NCI-H146 treated with DMSO at 0.1 percent for 48 hours (cell line): ENCODE measurements around the gene UBAP1.
A peak's percentile ranks its signal among the peaks of the same experiment; 100 is the strongest.
"Not testable (repeated sequence)": the region's sequence is repeated elsewhere in the genome, so short reads cannot be mapped to it uniquely, and the experiment has no call there.

ENCODE experiments used
- DNase-seq: peaks from one replicate; lab custom pipeline; 2025; ENCODE audit not compliant: unreplicated experiment; lab: John Stamatoyannopoulos, UW

UBAP1 gene

DNA sequence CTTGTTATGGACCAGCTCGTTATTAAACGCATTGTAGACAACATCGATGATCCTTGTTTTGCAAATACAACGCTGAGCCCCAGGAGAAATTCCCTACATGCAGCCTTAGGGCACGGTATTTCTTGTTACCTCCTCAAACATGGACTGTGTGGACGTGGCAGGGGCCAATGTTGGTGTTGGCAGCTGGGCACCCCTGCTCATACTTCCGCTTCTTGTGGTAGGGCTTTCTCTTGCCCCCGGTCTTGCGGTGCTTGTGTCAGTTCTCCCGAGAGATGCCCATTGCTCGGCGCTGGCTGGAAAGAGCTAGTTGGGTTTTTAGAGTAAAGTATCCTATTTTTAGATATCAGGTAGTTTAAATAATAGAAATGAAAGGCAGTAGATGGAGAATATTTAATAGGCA, 45.5 kb downstream of the UBAP1 start:
- no peak for DNase-seq

DNA sequence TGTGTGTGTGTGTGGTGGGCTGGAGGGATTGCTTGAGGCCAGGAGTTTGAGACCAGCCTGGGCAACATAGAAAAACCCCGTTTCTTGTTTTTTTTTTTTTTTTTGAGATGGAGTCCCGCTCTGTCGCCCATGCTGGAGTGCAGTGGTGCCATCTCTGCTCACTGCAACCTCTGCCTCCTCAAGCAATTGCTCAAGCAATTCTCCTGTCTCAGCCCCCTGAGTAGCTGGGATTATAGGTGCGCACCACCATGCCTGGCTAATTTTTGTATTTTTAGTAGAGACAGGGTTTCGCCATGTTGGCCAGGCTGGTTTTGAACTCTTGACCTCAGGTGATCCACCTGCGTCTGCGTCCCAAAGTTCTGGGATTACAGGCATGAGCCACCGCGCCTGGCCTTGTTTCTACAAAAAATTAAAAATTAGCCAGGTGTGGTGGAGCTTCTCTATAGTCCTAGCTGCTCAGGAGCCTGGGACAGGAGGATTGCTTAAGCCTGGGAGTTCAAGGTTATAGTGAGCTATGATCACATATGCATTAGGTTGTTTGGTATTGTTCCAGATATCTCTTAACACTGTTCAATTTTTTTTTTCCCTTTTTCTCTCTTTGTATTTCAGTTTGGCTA, 47.4 kb downstream of the UBAP1 start:
- DNase-seq: not testable (repeated sequence)

DNA sequence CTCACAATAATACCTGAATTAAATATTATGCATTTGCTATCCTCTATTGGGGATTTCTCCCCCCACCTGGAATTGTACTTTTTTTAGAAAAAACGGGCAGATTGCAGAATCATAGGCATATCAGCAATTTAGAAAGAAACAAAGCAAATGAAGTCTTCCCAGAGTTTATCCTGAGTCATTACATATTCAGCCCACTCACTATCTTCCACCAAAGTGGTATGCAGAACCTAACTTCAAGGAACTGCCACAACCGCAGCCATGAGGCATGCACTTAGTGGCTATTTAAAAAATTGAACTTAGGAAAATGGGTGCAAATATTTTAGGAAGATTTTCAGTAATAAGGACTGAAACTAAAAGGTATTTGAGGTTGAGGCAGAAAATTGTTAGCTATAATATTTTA, 48.6 kb downstream of the UBAP1 start:
- no peak for DNase-seq

DNA sequence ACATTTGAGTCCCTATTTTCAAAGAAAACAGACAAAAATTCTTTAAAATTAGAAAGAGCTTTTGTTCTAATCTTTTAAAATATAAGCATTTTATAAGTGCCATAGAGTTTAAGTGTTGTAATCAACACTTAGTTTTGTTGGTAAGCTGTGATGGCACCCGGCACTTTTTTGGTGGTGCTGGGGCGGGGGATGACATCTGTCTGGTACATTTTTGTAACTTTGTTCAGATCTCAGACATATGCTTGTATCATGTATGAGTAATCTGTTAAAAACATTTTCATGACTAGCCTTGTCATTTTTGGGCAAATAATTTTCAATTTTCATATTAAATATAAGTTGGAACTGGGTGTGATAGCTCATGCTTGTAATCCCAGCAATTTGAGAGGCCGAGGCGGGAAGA, 51.7 kb downstream of the UBAP1 start:
- DNase-seq: no peak

DNA sequence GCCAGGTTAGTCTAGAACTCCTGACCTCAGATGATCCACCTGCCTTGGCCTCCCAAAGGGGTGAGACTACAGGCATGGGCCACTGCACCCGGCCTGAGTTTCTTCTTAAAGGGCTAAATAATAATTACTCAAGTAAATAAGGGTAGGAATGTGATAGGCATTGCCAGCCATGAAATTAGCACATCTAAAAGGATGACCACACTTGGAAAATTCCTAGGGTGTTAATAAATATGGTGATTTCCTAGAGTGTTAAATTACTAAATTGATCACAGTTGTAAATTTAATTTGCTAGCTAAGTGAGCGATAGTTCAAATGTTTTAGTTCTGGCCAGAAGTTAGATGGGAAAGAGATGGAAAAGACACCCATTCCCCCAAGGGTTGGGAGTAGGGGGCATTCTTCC, 53.4 kb downstream of the UBAP1 start:
- DNase-seq: no peak

DNA sequence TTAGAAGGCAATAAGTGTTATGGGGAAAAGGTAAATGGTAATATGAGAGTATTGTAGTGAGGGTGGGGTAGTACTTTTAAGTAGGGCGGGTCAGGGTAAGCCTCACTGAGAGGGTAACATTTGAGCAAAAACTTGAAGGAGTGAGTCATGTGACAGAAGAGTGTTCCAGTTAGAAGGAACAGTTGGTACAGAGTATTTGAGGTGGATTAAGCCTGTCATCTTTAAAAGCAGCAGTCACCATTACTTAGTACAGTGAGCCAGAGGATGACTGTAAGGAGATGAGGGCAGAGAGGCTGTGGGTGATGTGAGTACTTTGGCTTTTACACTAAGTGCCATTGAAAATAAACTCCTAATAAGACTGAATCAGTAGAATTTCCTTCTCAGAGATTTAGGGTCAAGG, 54.8 kb downstream of the UBAP1 start:
- no peak for DNase-seq

DNA sequence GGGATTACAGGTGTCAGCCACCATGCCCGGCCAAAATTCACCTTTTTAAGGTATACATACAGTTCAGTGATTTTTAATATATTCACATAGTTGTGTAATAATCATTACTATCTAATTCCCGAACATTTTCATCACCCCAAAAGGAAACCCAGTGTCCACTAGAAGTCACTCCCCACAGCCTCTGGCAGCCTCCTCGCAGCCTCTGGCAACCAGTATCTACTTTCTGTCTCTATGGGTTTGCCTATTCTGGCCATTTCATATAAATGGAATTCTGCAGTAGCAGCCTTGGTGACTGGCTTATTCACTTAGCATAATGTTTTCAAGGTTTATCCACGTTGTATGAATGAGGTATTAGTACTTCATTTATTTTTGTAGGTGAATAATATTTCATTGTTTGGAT, 59.0 kb downstream of the UBAP1 start:
- DNase-seq: no peak

DNA sequence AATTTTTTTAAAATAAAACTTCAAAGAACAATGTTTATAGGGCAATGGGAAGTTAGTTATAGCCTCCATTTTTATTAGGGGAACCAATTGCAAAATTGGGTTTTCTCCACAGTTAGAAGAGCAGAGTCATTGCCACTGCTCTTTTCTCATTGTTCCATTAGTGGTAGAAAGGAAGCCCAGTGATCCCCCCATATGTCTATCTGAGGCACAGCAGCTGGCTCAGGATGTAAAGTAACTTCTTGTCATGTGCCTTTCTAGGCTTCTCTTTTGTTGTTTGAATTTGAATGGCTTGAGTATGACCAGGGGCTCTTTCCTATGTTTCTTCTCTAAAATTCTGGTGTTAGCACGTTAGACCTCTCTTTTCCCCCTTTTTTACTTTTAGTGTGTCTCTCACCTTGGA, 61.2 kb downstream of the UBAP1 start:
- no peak for DNase-seq

DNA sequence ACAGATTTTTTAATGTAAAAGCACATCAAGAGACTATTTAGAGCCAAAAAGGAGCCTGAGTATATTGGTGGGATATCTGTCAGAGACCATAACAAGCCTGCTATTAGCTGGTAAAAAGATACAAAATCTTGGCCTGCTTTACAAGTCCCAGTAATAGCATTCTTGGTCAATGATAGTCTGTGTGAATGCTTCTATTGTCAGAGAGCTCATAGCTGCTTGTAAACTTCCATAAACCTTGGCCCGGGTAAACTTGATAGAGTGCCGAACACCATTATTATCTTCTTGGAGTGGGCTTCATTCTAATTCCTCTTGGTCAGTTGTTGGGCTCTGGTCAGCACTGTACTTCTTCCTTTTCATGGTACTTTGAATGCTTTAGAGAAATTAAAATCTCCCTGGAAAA, 64.0 kb downstream of the UBAP1 start:
- no peak for DNase-seq

DNA sequence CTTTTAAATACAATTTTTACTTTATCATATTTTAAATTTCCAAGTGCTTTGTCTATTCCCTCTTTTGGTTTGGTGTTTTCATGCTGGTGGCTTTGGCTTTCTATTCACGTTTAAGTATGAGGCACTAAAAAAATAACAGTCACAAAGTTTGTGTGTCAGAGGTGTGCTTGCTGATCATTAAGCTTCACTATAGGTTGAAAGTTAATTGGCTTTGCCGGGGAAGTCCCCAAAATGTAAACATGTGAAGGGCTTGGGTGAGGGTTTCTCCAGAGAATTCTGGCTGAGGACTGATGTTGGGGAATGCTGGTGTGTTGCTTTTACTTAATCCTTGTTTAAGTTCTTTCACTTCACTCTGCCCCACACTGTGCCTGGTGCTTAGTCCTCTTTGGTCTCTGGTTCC, 66.4 kb downstream of the UBAP1 start:
- DNase-seq: not testable (repeated sequence)

DNA sequence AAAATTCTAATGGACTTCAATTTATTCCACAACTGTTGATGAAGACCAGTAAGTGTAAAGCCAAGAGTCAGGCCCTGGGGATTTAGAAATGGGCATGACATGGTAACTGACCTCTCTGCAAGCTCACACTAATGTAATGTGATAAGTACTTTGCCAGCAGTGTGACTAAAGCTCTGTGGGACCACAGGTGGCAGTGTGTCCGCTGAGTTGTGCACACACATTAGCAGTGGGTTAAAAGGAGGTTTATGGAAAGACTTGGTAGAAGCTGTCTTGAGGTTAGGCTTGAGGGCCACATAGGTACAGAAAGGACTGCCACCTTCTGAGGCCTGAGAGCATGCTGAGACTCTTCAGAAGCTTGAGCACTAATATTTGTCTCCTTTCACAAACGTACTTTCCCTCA, 67.6 kb downstream of the UBAP1 start:
- no peak for DNase-seq

DNA sequence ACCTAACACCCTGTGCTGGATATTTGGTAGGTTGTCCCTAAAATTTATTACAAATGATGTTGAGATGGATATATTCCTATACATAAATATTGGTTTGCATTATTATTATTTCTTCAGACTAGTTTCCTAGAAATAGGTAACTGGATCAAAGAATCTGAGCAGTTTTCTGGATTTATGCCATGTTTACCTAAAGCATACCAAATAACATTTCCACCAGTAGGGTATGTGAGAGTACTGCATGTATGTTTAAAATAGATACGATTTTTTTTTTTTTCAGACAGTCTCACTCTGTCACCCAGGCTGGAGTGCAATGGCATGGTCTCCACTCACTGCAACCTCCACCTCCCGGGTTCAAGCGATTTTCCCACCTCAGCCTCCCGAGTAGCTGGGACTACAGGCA, 68.9 kb downstream of the UBAP1 start:
- DNase-seq: not testable (repeated sequence)

DNA sequence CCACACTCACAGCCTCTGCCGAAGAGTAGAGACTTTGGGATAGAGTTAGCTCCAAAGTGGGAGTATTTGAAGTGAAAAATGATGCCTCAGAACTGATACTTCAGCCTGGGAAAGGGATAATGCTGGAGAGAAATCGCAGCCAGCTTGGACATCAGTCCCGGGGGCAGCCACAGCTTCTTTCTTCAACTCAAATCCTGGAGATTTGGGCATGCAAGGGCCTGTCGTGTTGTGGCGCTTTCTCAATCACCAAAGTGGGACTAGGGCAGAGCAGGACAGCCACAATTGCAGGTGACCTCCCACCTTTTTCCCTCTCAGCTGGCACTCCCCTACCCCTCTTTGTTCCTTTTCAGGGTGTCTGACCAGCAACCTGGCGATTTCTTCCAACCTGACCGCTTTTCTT, 70.4 kb downstream of the UBAP1 start:
- no peak for DNase-seq

DNA sequence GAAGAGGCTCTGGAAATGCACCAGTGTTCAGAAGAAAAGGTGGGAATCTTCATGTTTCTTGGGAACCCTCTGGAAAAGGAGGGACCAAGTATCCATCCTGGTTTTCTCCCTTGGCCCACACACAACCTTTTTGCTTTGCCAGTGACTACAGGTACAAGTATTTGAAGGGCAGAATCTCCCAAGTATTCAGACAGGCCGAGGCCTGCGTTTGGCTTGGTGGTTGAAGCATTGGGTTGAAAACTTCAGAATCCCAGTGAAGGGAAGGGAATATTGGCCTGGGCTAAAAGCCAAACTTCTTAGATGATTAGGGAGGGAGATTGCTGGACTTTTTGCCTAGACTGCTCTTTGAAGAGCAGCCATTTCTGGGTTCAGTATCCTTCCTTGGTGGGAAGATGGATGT, 71.9 kb downstream of the UBAP1 start:
- no peak for DNase-seq

DNA sequence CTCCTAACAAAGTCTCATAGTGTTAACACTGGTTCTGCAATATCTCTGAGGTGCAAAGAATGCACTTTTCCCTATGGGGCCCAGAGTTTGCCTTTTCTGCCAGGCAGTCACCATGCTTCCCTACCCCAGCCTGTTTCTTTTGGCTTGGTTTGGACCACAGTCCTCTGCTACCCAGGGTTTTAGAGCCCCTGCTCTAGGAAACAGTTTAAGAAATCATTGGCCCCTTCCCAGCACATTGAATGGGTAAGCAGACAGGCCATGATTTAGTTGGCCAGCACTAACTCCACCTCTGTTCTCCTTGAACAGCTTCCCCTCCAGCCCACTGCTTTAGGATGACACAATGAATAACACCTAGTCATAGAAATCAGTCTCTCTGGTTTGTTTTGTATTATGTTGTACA, 73.2 kb downstream of the UBAP1 start:
- DNase-seq: no peak

DNA sequence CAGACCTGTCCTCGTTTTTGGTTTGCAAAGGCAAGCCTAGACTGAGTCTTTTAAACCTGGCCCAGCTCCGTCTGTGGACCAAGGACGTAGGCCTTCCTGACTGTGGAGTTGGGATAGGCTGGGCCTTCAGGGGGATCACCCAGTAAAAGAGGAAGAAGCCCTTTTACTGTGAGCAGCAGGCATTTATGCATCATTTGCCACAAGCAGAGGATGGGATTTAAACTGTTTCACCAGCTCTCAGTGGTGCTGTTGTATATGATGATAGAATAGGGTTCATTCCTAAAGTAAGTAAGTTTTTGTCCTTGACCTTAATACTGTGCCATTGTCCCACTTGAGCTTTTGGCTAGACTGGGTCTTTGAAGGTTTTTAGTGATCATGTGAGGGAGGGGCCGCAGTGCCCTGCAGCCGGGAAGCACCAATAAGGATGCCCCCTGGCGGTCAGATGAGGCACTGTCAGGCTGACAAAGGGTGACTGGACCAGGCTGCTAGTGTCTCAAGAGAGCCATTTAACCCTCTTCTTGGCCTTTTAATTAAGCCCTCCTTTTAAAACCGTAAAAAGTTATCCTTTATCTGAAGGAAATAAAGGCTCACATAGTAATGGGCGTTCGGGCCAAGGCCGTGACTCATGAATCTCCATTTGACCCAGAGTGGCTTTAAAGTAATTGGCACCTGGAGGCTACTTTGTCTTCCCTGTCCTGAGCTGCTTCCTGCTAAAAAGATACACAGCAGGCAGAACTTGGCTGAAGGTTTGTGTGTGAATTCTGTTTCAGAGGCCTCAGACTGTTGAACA, 74.0 kb downstream of the UBAP1 start:
- DNase-seq: peak; percentile 29

DNA sequence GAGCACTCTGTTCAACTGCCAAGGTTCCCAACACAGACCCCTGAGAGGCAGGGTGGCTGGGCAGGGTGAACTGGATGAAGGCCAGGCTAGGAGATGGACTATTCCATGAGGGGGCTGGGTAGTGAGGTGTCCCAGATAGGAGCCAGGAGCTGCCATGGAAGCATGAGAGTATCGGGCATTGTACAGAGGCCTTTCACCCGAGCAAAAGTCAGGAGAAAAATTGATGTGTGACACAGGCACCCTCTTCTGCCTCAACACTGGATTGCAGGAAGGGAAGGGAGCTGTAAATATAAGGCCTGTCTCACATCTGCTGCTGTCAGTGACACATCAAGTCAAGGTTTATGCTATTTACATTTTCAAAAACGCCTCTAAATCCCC, 74.6 kb downstream of the UBAP1 start:
- no peak for DNase-seq

DNA sequence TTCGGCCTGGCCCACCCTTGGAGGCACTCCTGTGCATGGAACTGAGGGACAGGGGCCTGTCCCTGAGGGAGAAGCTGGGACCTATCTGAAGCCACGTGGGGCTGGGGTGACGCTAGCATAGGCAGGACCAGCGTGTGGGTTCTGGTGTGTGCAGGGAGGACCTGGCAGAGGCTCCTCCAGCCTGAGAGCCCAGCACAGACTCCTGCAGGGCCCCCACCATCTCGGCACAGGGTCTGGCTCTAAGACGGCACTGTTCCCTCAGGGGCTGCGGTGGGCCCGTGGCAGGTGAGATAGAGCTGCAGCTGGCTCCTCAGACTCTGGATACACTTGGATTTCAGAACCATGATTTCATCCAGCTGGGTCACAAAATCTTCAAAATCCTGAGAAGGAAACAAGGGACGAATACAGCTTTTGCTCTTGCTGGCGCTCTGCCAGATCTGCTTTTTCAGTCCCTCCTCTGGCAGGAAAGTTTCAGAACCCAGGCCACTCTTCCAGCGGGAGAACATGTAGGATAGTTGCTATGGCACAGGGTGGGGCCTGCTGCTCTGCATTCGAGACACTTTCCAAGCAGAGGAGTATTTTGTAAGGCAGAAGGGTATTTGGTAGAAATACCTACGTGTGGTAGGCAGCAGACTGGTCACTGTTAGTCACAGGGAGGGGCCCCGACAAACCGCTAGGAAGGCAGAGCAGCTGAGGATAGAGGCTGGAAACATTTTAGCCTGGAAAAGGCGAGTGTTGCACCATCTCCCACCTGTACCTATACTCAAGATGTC, 75.5 kb downstream of the UBAP1 start:
- no peak for DNase-seq

DNA sequence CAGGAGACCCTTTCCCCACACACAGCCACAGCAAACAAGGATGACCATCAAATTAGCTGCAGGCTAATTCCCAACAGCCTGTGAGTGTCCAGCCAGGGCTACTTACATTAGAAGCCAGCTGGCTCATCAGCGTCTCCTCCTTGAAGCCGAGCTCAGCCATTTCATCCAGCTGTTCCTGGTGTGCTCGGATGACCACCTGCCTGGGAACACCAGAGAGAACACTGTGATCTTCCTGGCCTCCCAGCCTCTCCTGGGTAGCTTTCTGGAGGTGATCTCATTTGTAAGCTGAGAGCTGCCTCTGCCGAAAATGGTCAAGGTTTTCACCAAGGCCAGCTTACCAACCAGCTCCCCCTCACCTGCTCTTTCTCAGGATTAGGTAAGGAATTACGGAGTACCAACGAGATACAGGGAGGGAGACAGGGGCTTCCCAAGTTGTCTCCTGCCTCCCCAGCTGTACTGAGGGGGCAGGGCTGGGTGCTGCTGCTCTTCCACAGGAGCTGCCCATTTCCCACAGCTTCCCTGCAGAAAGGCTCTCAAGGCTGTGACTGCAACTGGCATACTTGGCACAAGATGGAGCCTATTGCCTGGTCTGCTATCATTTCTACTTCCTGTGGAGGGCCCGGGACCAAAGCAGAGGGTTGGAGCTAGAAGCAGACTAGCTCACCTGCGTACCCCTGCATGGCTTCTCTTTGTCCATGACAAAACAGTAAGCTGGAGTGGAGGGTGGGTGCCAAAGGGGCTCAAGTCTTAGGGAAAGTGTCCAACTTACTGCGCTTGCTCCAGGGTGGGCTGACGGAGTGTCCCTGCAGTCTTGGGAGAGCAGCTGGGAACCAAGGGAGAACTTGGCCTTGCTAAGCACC, 76.4 kb downstream of the UBAP1 start:
- no peak for DNase-seq

DNA sequence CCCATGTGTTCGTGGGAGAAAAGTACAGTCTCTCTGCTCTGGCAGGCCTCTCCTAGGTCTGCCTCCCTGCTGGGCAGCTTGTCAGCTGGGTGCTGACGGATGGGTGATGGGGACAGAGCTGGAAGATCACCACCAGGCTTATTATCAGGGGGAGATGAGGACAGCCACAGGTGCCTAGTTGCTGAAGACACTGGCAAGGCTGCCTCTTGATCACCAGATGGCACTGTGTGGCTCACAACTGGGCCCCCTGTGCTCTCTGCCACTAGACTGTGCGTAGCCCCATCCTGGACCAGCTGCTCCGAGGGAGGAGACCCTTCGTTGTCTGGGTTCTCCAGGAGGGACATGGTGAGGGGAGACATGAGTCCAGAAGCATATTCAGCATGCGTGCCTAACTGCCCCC, 77.3 kb downstream of the UBAP1 start:
- no peak for DNase-seq

DNA sequence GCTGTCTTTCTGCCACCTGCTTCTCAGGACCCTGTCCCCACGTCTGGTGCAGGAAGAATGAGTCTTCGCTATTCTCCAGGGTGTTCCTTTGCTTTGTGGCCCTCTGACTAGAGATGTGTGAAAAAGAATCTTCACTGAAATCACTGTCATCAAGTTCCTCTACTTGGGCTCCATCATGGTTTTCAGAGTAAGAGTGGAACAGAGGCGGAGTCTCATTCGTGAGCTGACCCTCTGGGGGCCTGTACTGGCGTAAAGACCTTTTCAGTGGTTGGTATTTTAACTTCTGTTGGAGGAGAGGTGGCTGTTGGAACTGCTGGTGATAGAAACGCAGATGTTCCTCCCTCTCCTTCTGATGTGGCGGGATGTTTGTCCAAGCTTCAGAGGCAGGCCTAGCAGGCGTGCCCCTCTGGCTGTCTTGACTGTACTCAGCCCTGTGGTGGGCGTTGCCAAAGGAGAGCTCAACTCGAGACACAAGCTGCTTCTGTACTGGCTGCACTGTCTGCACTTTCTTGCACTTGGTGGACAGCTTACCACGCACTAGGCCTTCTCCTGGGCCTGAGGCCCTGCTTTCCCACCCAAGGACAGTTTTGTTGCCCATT, 78.2 kb downstream of the UBAP1 start:
- DNase-seq: no peak
